HTR-8/SVneo (cell line): ENCODE results near the gene PIK3C2A.
"Not testable (repeated sequence)": the region's sequence is repeated elsewhere in the genome, so short reads cannot be mapped to it uniquely, and the experiment has no call there.

Experiments
- DNase-seq: peaks from one replicate; pipeline ENCODE4 v3.0.0; 2011; ENCODE audit warnings: low spot score, mixed read lengths; ENCODE audit not compliant: insufficient read length
- FAIRE-seq: peaks from 2 replicates; lab custom pipeline; 2011; peaks lifted over from hg19 to GRCh38; lab: Jason Lieb, UNC

The PIK3C2A gene

DNA sequence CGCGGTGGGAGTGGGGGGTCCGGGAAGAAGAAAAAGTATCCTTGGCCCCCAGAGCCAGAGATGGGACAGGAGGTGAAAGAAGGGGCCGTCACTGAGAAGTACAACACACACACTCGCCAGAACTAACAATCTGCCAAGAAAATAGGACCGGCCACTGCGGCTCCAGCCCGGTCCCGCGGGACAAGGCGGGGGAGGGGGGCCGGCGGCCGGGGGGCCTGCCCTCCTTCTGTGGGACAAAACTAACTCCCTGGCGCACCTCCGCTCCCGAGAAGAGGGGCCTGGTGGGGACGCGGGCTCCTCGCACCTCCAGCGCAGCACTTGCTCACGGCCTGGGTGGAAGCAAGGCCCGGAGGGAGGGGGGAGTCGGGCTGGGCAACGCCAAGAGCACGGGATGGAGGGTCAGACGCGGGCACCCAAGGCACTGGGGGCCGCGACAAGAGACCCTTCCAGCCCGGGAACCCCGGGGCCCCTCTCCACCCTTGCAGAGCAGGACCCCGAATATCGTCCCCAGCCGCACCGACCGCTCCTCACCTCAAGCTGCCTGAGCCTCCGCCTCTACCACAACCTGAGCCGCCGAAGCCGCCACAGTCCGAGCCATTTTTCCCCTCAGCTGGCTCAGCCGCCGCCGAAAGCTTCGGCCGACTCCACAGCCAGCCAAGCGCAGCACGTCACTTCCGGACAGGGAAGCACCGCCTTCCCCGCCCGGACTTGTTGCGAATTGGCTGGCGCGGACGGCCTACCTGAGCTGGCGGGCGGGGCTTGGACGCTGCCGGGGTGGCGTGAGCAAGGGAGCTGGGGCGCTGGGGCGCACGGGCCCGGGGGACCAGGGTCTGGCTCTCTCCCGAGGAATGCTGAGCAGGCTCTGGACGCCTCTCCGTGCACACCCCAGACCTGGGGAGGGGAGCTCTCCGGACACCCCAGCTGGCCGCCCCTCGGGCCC lies at the start of gene PIK3C2A:
TSS of gene PIK3C2A (minus strand) at position 670 of the 940 bp plus-strand sequence. CDS start 38,245 bp downstream, outside the sequence.
- FAIRE-seq (peak; percentile 90), DNase-seq (peak; percentile 96)

- FAIRE-seq (no peak), DNase-seq (no peak)
These were observed 49.4 kb upstream of the PIK3C2A start for GRCh38 chr11:17257196-17257595.

DNA sequence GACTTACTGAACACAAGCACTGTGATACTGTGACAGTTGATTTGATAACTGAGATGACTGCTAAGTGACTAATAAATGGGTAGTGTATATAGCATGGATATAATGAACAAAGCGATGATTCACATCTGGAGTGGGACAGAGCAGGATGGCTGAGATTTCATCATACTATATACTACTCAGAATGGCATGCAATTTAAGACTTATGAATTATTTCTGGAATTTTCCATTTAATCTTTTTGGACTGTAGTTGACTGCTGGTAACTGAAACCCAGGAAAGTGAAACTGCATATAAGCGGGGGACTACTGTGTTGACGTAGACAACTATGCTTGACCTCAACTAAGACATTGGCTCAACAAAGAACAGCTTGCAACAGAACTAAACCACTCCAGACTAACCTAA lies 48.7 kb upstream of the PIK3C2A start:
- FAIRE-seq: peak; percentile 38
- peak; percentile 52 for DNase-seq

- DNase-seq: no peak
- FAIRE-seq: no peak
These were observed 44.9 kb upstream of the PIK3C2A start for GRCh38 chr11:17252704-17253103.

DNA sequence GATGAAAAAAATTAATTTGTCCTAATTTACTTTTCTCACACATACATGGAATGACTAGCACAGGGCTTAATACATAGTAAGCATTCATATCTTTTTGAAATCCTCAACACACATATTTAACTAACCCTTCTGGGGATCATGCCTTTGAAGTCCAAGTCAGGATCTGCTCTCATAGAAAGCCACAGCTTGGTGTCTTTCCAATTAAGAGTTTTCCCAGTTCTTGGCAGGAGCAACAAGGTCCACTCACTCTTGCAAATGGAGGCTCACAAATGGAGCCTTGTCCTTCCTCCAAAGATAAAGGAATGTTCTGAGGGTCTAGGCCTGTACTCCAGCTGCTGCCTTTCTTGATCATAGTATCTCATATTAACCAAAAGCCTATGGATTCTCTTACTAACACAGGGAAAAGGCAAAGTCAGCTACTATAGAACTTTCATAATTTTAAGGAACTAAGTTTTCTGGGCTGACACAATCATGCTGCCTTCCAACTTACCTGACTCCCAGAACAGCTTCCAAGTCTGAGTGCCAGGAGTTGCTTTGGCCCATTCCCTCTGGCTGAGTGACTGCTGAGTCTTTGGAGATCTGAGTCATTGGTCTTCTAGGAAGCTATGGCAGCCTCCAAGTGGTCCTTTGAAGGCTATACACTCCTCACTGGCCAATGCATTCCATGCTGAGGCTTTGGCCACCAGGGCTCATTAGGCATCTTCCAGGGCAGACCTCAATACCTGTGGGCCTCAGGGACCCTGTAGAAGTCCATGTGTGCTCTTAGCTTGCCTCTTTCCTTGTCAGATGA lies 43.0 kb upstream of the PIK3C2A start:
- DNase-seq (no peak), FAIRE-seq (no peak)

- FAIRE-seq: no peak
- DNase-seq: no peak
These were observed 36.3 kb upstream of the PIK3C2A start for GRCh38 chr11:17244046-17244445.

DNA sequence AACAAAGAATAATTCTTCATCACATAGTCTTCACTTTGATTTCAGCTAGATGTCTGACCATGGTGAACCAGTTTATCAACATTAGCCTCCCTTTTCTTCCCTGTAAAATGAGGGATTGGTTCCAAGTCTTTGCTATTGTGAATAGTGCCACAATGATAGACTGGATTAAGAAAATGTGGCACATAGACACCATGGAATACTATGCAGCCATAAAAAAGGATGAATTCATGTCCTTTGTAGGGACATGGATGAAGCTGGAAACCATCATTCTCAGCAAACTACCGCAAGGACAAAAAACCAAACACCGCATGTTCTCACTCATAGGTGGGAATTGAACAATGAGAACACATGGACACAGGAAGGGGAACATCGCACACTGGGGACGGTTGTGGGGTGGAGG lies 35.2 kb upstream of the PIK3C2A start:
- not testable (repeated sequence) for DNase-seq, FAIRE-seq

GRCh38 chr11:17240780-17241179 lies 33.0 kb upstream of the PIK3C2A start:
- FAIRE-seq: no peak
- DNase-seq: no peak

GRCh38 chr11:17239927-17240326 lies 32.1 kb upstream of the PIK3C2A start:
- not testable (repeated sequence) for DNase-seq, FAIRE-seq

DNA sequence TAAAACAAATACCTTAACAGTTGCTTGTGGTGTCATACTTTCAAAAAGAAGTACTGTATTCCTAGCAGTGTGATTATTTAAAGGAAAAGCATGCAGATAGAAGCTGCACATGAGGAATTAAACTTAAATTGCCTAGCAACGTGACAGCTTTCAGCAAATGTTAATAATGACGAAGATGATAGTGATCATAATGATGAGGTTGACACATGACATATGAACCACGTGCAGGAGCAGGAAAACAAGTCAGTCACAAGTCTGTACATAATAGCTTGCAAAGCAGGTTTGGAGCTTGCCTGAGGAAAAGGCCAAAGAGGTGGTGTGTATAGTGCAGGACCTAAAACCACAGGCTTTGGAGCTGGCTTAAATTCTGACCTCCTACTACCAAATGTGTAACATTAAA lies 30.6 kb upstream of the PIK3C2A start:
- DNase-seq: no peak
- no peak for FAIRE-seq

DNA sequence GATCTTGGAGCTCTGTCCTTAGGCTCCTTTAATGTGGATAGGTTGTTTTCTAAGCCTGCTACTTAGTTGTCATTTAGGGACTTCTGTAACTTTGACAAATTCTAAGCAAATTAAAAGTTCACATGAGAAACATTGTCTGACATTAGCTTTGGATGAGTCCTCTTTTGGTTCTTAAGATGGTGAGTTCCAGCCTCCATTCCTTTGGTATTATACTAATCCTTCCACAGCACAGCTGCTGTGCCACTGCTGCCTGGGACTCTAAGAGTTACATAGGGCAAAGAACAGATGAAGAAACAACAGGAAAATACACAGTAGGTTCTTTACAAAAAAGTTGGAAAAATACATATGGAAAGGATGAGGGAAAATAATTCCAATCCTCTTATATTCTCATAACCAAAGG lies 25.3 kb upstream of the PIK3C2A start:
- FAIRE-seq (no peak), DNase-seq (no peak)

DNA sequence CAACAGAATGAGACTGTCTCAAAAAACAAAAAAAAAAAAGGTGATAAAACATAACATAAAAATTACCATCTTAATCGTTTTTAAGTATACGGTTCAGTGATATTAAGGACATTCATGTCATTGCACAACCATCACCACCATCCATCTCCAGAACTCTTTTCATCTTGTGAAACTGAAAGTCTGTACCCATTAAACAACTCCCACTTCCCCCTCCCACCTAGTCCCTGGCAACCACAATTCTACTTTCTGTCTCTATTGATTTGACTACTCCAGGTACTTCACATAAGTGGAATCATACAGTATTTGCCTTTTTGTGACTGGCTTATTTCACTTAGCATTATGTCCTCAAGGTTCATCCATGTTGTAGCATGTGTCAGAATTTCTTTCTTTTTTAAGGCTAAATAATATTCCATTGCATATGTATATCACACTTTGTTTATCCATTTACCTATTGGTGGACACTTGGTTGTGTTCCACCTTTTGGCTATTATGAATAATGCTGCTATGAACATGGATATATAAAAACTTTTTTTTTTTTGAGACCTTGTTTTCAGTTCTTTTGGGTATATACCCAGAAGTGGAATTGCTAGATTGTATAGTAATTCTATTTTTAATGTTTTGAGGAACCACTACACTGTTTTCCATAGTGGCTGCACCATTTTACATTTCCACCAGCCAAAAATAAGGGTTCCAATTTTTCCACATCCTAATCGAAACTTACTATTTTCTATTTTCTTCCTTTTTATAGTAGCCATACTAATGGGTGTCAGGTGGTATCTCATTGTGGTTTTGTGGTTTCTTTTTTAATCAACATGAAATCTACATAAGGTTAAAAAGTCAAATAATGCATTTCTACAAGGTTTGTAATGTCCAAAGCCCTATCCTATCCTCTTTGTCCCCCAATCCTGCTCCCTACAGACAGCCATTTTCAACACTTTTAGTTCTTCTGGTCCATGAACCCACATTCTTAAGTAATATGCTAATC lies 23.4 kb upstream of the PIK3C2A start:
- FAIRE-seq: no peak
- DNase-seq: no peak

DNA sequence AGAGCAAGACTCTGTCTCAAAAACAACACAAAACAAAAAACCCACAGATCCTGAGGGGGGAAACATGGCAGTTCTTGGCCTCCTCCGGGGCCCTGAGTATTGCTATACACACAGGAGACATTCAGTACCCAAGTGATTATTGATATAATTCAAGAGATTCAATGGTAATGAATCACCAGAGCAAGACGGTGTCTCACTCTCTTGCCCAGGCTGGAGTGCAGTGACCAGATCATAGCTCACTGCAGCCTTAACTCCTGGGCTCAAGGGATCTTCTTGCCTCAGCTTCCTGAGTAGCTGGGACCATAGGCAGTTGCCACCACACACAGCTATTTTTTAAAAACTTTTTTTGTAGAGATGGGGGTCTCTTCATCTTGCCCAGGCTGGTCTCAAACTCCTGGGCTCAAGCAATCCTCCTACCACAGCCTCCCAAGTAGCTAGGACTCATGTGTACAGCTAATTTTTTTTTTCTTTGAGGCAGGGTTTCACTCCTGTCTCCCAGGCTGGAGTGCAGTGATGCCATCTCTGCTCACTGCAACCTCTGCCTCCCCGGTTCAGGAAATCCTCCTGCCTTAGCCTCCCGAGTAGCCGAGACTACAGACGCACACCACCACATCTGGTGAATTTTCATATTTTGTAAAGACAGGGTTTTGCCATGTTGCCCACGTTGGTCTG lies 21.8 kb upstream of the PIK3C2A start:
- FAIRE-seq (no peak), DNase-seq (no peak)

- DNase-seq, FAIRE-seq: not testable (repeated sequence)
These were observed 20.6 kb upstream of the PIK3C2A start for GRCh38 chr11:17228186-17228925.

GRCh38 chr11:17224727-17225126 lies 16.9 kb upstream of the PIK3C2A start:
- DNase-seq: no peak
- no peak for FAIRE-seq

DNA sequence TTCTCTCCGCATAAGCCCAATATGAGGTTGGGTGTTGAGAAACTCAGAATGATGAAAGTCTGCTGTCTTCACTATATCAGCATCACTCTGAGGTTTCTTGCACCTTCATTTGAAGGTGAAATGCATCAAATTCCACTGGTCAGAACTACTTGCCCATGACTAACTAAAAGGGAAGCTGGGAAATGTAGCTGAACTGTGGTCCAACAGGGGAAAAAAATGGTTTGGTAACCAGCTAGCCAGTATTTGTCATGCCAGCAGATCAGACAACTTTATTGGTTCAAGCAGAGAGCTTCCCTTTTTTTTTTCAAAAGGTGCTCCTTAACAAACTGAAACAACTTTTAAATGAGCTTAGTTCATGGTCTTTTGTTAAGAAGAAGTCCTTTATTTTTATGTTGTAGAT lies 14.2 kb upstream of the PIK3C2A start:
- no peak for FAIRE-seq
- DNase-seq: no peak

DNA sequence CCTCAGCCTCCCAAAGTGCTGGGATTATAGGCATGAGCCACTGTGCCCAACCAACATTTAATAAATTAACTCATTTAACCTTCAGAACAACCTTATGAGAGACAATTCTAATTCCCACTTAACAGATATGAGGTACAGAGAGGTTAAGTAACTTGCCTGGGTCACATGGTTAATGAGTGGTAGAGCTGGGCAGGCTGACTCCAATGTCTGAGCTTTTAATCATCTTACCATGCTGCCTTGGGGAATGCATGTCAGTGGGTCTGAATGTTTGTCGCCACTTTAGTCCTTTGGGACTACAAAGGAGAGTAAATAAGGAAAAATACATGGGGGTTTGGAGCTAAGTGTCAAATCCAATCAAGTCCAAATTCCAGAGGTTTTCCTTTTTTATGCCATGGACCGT lies 11.2 kb upstream of the PIK3C2A start:
- FAIRE-seq (no peak), DNase-seq (no peak)

DNA sequence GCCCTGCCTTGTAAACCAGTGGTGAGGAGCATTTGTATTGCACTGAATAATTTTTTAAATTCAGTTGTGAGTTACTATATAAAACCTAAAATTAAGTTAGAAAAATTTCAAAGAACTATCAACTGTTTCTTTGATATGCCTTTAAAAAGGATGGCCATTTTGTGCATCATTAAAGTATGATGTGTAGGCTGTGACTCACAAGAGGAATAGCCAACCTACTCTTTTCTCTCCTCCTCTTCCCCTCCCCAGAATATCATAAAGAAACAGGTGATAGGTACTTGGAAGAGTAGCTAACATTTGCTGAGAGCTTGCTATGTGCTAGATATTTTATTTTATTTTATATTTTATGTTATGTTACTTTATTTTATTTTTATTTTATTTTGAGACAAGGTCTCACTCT lies 10.6 kb upstream of the PIK3C2A start:
- FAIRE-seq (no peak), DNase-seq (no peak)

- FAIRE-seq (no peak), DNase-seq (no peak)
These were observed 9.6 kb upstream of the PIK3C2A start for GRCh38 chr11:17217401-17217800.
